ENCODE data around the gene TTC34.
"Not testable (repeated sequence)": the region's sequence is repeated elsewhere in the genome, so short reads cannot be mapped to it uniquely, and the experiment has no call there.

The TTC34 gene

DNA sequence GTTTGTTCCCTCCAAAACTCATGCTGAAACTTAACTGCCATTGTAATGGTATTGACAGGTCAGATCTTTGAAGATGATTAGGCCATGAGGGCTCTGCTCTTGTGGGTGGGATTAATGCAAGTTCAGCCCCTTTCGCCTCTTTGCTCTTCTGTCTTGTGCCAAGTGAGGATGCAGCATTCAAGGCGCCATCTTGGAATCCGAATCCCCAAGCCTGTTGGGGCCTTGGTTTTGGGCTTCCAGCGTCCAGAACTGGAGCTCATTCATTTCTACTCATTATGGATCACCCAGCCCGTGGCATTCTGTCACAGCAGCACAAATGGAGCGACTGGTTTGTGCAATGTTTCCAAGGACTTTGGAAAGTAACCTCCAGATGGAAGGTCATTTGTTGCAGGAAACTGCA lies 5.6 kb downstream of the TTC34 start:
- no peak for DNase-seq

DNA sequence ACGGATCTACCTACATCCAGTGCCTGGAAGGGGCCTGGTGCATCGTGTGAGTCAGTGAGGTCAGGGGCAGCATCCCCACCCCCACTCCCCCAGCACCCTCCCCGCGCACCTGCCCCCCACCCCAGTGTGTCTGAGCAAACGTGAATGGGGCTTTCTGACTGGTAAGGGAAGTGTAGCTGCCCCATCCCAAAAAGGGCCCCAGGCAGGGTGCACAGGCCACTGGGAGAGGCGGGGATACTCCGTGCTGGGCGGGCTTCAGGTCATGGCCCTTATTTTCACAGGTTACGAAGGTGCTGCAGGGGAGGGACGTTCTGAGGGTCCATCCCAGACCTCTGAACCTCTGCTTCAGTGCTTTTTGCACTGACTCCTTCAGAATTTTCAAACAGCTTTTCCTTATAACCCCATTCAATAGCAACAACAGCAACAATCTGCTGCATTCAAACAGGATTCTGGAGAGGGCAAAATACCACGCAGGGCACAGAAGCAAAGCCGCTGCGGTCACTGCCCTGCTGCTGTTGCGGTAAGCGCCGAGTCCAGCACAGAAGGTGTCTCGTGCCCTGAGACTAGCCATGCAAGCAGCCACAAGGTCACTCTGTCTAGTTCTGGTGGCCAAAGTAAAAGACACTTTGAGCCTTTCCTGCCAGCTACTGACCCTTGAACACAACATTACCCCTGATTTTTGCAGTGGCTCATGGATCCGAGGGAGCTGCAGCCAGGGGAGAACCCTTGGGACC lies 10.3 kb downstream of the TTC34 start:
- no peak for DNase-seq

DNA sequence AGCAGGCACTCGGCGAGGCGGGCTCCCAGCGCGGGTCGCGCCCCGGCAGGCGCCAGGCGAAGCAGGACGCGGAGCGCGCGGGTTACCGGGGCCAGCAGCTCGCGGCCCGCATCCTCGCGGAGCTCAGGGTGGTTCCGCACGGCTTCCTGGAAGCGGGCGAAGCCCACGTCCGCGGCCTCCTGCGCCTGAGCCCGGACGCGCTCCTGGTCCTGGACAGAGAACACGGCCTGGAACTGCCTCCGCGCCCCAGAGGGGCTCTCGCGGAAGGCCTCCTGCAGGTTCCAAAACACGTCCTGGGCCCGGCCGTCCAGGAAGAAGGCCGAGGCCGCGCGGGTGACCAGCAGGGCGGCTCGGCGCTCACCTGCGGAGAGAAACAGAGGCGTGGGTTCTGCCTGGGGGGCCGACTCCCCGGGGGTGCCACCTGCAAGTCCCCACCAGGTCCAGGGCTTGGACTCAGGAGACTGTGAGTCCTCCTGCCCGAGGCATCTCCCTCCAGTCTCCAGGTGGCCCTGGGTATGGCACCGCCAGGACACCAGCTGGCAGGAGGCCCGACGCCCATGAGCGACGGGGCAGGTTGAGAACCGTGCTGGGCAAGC lies 11.4 kb downstream of the TTC34 start:
- no peak for DNase-seq

DNA sequence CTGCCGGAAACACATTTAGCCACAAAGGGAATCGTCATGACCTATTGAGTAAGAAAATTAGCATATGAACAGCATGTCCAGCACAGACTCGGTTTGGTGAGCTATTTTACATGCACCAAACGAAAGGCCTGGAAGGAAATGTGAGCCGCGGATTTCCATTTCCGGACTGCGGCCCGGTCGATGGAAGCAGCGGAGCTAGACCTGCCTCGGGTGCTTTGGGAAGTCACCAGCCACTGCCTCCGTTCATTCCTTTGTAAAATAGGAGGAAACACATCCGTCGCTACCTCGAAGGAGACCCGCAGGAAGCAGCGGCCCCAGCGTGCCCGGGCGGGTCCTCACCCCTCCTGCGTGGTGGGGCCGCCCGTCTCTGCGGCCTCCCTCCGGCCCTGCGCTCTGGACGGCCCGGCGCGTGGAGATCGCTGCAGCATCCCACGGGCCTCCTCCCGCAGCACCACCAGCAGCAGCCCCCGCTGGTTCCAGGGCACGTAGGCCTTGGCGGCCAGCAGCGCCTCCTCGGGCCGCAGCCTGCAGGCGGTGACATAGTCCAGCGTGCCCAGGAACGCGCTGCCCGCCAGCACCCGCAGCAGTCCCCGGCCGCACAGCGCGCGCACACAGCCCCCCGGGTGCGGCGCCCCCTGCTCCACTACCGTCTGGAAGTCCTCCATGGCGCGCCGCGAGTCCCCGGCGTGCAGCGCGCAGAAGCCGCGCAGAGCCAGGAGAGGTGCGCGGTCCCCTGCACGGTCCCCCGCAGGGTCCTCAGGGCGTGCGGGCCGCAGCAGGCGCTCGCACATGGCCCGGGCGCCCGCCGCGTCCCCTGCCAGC lies 12.1 kb downstream of the TTC34 start:
- no peak for DNase-seq

DNA sequence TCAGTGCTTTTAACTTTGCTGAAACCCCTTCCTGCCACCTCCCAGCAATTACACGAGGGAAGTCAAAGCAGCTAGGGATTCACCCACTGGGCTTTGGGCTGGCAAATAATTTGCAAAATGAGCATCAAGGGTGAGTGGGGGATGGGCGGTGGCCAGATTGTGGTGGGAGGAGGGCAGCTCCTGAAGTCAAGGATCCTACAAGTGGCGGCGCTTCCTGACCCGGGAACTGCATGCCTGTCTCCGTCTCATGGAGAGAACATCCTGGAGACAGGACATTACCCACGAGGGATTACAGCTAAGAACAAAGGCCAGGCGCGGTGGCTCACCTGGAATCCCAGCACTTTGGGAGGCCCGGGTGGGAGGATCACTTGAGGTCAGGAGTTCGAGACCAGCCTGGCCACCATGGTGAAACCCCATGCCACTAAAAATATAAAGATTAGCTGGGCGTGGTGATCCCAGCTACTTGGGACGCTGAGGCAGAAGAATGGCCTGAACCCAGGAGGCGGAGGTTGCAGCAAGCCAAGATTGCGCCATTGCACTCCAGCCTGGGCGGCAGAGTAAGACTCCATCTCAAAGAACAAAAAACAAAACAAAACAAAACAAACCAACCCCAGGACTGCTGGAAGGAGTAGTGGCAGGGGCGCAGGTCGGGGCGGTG lies 12.9 kb downstream of the TTC34 start:
- DNase-seq = no peak

DNA sequence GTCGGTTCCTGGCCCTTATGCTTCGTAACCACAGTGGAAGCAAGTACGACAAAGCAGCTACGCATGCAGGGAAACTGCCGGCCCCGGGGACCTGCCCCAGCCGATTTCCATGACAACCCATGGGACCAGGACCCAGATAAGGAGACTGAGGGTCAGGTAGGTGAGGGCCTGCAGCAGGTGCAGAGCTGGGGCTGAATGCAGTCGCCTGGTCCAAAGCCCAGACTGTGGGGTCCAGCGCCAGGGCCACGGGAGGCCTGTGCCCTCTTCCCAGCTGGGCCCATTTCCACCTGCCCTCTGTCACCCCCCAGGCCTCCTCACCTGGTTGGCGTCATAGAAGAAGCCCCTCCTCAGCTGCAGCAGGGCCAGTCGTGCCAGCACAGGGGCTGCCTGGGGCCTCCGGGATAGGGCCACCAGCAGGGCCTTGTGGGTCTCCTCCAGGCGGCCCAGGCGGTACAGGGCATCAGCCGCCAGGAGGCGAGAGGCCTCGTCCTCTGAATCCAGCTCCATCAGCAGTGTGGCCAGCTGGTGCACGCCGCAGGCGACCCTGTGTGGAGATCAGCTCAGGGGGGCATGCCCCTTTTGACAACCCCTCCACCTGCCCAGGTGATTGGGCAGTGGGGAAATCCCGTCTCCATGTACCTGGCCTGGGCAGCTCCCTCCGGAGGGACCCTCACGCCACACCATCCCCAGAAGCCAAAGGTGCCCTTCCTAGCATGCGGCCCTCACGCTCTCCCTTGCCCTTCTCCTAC lies 14.2 kb downstream of the TTC34 start:
- no peak for DNase-seq

DNA sequence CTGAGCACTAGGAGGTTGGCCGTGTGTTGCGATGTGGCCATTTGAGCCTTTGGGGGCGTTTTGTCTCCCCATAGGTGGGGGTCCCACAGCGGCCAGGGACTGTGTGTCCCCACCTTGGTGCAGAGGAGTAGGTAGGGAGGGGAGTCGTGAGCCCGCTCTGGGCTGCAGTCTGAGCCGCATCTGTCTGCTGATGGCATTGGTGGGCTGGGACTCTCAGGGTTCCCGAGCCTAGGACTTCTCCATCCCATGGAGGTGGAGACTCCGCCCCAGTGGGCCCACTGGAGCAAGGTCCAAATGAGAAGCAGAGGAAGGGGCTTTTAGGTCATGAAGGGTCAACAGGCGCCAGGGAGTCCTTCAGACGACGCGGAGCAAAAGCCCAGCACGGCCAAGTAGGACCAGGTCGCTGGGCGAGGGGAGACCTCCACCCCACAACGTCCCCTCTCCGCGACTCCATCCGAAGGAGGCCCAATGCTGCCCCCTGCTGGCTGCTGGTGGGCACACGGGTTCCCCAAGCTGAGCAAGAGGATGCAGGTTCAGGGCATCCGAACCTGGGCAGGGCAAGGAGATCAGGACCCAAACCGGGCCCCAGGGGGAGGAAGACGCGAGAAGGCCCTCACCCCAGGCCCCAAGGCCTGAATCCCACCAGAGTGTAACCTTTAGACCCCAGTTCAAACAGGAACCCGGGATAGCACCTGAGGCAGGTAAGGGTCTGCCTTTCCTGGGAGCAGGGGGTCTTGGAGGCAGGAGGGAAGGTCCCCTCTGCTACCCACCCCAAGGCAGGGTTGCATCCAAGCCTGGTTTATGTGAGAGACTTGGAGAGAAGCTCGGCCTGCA lies 14.9 kb downstream of the TTC34 start:
- DNase-seq = peak; percentile 6

DNA sequence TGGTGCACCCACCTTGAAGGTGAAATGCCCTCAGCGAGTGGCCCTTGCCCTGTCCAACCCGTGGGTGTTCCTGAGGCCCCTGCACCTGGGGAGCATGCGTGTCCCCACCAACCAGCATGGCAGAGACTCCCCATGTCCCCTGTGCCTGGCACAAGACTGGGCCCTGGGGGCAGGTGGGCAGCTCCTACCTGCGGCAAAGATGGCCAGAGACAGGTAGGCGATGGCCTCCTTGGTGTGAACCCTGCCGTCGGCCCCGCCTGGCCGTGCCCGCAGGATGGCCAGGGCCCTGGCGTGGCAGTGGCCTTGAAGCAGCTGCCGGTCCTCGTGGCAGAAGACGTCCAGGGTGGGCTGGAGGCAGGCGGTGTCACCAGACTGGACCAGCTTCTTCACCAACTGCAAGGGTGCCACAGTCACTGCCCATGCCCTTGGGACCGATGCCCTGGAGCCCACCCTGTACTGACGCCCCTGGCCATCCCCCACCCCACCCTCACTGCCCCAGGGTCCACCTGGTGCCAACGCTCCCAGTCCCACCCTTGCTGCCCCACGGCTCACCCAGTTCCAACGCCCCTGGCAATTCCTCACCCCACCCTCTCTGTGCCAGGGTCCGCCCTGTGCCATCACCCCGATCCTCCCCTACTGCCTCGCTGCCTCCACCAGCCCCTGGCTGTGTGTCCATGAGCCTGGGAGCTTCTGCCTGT lies 15.7 kb downstream of the TTC34 start:
- no peak for DNase-seq

DNA sequence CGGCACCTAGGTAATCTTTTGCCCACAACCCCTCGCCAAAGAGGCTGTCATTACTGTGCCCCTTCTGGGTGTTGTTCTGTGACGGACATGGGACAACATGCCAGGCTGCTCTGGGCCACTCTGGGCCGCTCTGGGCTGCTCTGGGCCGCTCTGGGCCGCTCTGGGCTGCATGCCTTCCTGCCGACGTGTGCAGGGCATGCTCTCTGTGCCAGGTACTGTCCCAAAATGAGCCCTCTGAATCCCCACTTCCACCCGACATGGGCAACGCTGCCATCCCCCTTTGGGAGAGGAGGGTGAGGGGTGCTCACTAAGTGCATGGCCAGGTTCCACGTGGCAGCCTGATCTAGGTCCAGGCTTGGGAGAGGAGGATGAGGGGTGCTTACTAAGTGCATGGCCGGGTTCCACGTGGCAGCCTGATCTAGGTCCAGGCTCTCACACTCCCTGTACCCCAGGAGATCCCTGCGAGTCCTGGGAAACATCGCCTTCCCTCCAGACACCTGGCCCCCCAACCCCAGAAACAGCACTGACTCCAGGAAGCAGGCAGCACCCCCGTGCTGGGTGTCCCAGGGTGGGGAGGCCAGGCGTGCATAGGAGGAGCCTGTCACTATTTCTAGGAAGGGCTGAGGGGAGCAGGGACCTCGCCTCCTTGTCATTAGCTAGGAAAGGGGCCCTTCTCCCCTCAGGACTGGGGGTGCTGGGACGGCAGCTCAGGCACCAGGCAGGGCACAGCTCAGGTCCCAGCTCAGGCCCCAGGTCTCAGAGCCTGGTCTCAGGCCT lies 16.5 kb downstream of the TTC34 start:
- no peak for DNase-seq

DNA sequence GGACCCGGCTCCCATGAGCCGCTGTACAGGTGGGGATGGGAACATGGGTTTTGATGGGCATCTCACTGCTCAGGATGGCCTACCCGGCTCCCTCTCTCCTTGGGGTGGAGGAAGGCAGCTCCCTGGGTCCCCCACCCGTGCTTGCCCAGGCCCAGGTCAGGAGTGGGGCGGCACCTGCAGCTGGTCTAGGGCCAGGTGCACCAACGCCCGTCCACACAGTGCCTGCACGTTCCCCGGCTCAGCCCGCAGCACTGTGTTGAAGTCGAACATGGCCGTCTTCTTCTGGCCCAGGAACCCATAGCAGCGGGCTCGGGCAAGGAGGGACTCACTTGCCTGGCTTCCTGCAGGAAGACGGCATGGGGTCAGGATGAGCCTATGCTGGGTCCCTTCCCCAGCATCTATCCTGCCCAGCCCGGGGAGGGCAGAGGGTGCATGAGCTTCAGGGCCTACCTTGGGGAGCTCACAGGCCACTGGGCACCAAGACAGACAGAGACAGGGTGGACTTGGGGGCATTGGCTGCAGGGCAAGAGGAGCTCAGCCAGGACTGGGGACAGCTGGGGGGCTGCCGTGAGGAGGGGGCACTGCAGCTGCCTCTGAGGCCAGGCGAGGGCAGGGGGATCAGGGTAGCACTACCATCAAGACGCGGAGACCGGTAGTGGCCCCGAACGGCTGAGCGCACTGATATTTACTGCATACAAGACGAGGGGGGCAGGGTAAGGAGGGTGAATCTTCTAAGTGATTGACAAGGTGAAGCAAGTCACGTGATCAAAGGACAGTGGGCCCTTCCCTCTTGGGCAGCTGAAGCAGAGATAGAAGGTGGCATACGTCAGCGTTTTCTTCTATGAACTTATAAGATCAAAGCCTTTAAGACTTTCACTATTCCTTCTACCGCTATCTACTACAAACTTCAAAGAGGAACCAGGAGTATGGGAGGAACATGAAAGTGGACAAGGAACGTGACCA lies 17.8 kb downstream of the TTC34 start:
- DNase-seq = no peak

DNA sequence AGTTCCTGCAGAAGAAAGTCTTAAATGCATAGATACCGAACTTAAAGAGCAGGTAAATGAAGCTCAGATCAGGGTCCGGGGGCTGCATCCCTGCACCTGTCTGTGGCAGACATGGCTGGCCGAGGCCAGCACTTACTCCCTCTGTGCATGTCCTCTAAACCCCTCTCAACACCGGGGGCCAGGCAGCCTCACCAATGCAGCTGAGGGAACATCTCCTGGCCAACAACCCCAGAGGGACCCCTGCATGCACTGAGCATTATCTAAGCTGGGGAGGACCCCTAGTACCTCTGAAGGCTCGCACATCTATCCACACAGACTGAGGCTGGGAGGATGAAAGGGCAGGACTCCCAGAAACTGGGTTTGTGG lies 18.4 kb downstream of the TTC34 start:
- DNase-seq = no peak

DNA sequence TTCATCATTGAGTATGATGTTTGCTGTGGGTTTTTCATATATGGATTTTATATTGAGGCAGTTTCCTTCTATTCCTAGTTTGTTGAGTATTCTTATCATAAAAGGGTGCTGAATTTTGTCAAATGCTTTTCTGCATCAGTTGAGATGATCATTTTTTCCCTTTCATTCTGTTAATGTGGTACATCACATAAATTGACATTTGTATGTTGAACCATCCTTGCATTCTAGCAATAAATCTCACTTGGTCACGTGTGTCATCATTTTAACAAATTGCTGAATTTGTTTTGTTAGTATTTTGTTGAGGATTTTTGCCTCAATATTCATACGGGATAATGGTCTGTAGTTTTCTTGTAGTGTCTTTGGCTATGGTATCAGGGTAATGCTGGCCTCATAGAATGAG lies 19.9 kb downstream of the TTC34 start:
- no peak for DNase-seq

DNA sequence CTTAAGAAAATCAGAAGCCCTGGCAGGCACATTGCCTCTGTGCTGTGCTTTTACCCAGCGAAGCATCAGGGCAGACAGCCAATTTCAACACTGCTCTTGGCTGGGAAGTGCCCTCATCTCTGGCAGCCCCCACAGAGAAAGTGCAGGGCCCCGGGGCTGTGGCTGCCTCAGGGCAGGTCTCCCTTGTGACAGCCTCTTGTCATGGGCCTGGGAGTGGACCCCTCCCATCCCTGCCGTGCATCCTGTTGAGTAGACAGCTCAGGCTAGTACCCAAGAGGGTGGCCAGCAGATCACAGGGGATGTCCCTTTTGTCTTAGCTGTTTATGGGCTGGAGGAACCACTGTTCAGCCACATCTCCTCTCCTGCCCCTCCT lies 23.3 kb downstream of the TTC34 start:
- no peak for DNase-seq

DNA sequence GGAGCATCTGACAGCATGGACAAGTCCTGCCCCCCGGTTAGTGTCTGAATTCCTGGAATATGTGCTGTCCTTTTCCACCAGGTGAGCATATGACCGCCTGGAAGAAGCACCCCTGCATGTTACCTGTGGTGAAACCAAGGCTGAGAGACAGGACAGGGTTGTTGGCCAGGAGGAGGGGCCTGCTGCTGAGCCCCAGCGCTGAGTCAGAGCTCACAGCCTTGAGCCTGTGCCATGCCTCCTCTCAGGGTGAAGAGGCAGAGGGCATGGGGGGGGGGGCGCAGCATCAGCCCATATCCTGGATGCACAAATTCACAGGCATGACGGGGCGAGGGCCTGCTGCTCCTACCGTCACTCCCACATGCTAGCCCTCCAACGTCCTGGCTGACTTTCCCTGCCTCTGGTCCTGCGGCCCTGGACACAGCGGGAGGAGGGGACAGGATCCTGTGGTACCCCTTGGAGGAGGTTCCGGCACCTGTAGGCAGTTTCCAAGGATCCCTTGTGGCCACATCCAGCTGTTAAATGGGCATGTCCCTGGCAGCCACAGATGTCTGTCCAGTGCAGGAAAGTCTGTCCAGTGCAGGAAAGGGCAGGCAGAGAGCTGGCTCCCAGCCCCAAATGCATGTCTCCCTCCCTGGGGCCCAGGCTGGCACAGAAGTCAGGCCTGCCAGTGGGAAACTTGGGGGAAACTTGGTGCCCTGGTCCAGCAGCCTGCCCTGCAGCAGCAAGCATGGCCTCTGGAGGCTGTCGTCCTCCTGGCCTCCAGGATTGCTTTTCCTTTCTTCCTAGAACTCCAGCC lies 23.9 kb downstream of the TTC34 start:
- DNase-seq = no peak

DNA sequence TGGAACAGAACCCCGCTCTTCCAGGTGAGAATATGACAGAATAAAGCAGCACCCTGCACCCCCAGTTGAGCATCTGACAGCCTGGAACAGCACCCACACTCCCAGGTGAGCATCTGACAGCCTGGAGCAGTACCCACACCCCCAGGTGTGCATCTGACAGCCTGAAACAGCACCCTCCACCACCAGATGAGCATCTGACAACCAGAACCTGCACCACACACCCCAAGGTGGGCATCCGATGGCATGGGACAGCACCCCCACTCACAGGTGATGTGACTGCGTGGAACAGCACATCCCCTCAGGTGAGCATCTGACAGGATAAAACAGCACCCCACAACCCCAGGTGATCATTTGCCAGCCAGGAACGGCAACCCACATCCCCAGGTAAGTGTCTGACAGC lies 26.2 kb downstream of the TTC34 start:
- not testable (repeated sequence) for DNase-seq

DNA sequence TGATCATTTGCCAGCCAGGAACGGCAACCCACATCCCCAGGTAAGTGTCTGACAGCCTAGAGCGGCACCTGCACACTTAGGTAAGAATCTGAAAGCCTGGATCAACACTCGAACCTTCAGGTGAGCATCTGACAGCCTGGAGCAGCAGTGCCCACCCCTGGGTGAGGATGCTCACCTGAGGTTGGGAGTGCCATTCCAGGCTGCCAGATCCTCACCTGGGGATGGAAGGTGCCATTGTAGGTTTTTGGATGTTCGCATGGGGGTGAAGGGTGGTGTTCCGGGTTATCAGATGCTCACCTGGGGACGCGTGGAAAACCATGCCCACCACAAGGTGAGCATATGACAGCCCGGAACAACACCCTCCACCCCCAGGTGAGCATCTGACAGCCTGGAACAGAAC lies 33.4 kb downstream of the TTC34 start:
- not testable (repeated sequence) for DNase-seq

DNA sequence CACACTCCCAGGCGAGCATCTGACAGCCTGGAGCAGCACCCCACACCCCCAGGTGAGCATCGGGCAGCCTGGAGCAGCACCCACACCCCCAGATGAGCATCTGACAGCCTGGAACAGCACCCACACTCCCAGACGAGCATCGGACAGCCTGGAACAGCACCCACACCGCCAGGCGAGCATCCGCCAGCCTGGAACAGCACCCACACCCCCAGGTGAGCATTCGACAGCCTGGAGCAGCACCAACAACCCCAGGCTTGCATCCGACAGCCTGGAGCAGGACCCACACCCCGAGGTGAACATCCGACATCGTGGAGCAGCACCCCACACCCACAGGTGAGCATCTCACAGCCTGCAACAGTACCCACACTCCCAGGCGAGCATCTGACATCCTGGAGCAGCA lies 42.1 kb downstream of the TTC34 start:
- DNase-seq = not testable (repeated sequence)

DNA sequence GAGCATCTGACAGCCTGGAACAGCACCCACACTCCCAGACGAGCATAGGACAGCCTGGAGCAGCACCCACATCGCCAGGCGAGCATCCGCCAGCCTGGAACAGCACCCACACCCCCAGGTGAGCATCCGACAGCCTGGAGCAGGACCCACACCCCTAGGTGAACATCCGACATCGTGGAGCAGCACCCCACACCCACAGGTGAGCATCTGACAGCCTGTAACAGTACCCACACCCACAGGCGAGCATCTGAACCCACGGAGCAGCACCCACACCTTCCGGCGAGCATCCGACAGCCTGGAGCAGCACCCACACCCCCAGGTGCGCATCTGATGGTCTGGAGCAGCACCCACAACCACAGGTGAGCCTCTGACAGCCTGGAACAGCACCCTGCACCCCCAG lies 44.0 kb downstream of the TTC34 start:
- not testable (repeated sequence) for DNase-seq

Data from fibroblast of skin of scalp (primary cell).